DND-41 (cell line): ENCODE data around the gene POU2F3.

Experiments used
- ATAC-seq: fragments of 200-7000 bp; cut with Tn5 transposase; 3 replicates; pipeline ENCODE4 v1.9.1; 2021; ENCODE audit warnings: low read depth; ENCODE audit not compliant: insufficient read depth
- DNase-seq: peaks from one replicate; pipeline ENCODE4 v3.0.0-alpha.2; 2020
- H2AFZ ChIP-seq: 2 replicates; pipeline ENCODE4 v1.6.0; 2012; ENCODE audit warnings: low read depth, low read length
- H3K27ac ChIP-seq: 2 replicates; pipeline ENCODE4 v1.5.1; 2012; ENCODE audit warnings: low read length, inconsistent platforms
- H3K27me3 ChIP-seq: fragments of 200-600 bp; sonication (generic); 2 replicates; pipeline ENCODE4 v1.6.0; 2012; ENCODE audit warnings: low read length, mild to moderate bottlenecking, inconsistent platforms; ENCODE audit not compliant: insufficient read depth, poor library complexity
- H3K36me3 ChIP-seq: 2 replicates; pipeline ENCODE4 v1.5.1; 2012; ENCODE audit warnings: low read length, inconsistent platforms; ENCODE audit not compliant: insufficient read depth
- H3K4me1 ChIP-seq: 2 replicates; pipeline ENCODE4 v1.5.1; 2012; ENCODE audit warnings: mild to moderate bottlenecking, low read length; ENCODE audit not compliant: insufficient read depth
- H3K4me2 ChIP-seq: 2 replicates; pipeline ENCODE4 v1.6.0; 2012; ENCODE audit warnings: mild to moderate bottlenecking, moderate library complexity, low read length, inconsistent platforms; ENCODE audit not compliant: insufficient read depth
- H3K4me3 ChIP-seq, 2 experiments: fragments of 200-600 bp in 1 of 2; shearing (Covaris generic) in 1 of 2; 2 replicates each; pipeline ENCODE4 v1.5.1; 2012 to 2016; ENCODE audit warnings: inconsistent platforms in 2 of 2, low read length in 2 of 2, mild to moderate bottlenecking in 2 of 2, low read depth in 1 of 2, moderate library complexity in 1 of 2
- H3K79me2 ChIP-seq: 2 replicates; pipeline ENCODE4 v1.6.0; 2012; ENCODE audit warnings: low read length, inconsistent platforms; ENCODE audit not compliant: insufficient read depth
- H3K9ac ChIP-seq: 2 replicates; pipeline ENCODE4 v1.6.0; 2012; ENCODE audit warnings: low read depth, mild to moderate bottlenecking, inconsistent platforms, low read length, moderate library complexity
- H3K9me3 ChIP-seq: 2 replicates; pipeline ENCODE4 v1.5.1; 2012; ENCODE audit warnings: low read length, moderate library complexity, mild to moderate bottlenecking, inconsistent platforms; ENCODE audit not compliant: insufficient read depth, severe bottlenecking
- H4K20me1 ChIP-seq: 2 replicates; pipeline ENCODE4 v1.6.0; 2012; ENCODE audit warnings: low read length; ENCODE audit not compliant: insufficient read depth
- EZH2 ChIP-seq: IDR thresholded peaks from 3 replicates; pipeline ENCODE4 v1.6.1; 2012; ENCODE audit warnings: borderline replicate concordance, low read depth, mild to moderate bottlenecking, moderate library complexity, low read length, inconsistent platforms; ENCODE audit not compliant: severe bottlenecking
- TF ChIP-seq, protein P1 (sequence below): IDR thresholded peaks from 2 replicates; pipeline ENCODE4 v1.5.1; 2012; ENCODE audit warnings: borderline replicate concordance, low read length, moderate library complexity, mild to moderate bottlenecking; ENCODE audit not compliant: poor library complexity, severe bottlenecking; ENCODE audit errors: extremely low read depth

POU2F3 gene

GRCh38 chr11:120219232-120219937 lies 20.6 kb upstream of the POU2F3 start:
- no peaks in the 10 kb centered on the region for H3K27me3 ChIP-seq
- no peak overlapping the region for H3K9ac ChIP-seq
- ATAC-seq (no peak), DNase-seq (no peak)
- no peak overlapping the region for H3K27ac ChIP-seq
- H3K36me3 ChIP-seq, result no peaks in the 10 kb centered on the region
- H3K4me2 ChIP-seq, result no peak overlapping the region
- no peaks in the 10 kb centered on the region for H3K79me2 ChIP-seq
- peaks cover 20% of the 10 kb centered on the region for H4K20me1 ChIP-seq
- no peak overlapping the region for H3K4me3 ChIP-seq
- H3K9me3 ChIP-seq, result no peaks in the 10 kb centered on the region
- TF ChIP-seq EZH2, result no peak
- TF ChIP-seq, protein P1, sequence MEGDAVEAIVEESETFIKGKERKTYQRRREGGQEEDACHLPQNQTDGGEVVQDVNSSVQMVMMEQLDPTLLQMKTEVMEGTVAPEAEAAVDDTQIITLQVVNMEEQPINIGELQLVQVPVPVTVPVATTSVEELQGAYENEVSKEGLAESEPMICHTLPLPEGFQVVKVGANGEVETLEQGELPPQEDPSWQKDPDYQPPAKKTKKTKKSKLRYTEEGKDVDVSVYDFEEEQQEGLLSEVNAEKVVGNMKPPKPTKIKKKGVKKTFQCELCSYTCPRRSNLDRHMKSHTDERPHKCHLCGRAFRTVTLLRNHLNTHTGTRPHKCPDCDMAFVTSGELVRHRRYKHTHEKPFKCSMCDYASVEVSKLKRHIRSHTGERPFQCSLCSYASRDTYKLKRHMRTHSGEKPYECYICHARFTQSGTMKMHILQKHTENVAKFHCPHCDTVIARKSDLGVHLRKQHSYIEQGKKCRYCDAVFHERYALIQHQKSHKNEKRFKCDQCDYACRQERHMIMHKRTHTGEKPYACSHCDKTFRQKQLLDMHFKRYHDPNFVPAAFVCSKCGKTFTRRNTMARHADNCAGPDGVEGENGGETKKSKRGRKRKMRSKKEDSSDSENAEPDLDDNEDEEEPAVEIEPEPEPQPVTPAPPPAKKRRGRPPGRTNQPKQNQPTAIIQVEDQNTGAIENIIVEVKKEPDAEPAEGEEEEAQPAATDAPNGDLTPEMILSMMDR, result no peak
- no peaks in the 10 kb centered on the region for H3K4me1 ChIP-seq
- no peak overlapping the region for H2AFZ ChIP-seq

DNA sequence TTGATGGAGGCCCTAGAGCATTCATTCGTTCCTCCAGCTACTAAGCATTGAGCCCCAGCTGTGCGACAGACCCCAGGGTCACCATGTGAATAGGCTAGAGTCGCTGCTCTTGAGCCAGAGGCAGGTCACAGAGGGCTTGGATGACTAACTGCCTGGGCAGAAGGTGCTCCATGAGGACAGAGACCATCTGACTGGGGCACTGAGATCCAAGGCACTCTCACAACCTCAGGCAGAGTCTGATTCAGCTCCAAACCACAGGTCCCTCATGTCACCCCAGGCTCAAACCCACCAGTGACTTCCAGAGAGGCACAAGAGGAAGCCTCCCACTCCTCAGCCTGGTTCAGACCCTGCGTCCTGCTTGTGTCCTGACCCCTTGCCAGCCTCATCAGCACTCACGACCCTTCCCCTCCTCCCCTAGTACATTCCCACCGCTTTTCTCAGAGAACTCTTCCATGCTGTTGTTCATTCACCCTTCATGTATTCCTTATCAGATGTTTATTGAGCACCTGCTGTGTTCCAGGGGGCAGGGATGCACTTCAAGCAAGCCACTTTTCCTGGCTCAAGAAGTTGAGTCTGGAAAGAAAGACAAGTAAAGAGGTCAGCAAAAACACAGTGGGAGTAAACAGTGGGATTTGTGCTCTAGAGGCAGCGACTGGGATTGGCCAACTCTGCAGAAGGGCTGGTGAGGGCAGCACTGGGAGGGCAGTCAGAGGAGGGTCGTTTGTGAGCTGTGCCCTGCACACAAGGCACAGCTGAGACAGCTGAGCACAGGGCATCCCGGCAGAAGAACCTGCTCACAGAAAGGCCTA lies 19.8 kb upstream of the POU2F3 start:
- no peak overlapping the region for H3K4me2 ChIP-seq
- DNase-seq, result no peak

GRCh38 chr11:120220747-120221037 lies 19.2 kb upstream of the POU2F3 start:
- DNase-seq (no peak), ATAC-seq (no peak)
- Histone ChIP-seq H3K79me2 (no peaks in the 10 kb centered on the region), H3K4me1 (no peaks in the 10 kb centered on the region), H3K4me3 (no peak overlapping the region), H3K36me3 (no peaks in the 10 kb centered on the region), H4K20me1 (peaks cover 20% of the 10 kb centered on the region), H3K9me3 (no peaks in the 10 kb centered on the region), H3K9ac (no peak overlapping the region), H3K4me2 (no peak overlapping the region), H3K27me3 (no peaks in the 10 kb centered on the region), H3K27ac (no peak overlapping the region), H2AFZ (no peak overlapping the region)
- no peak for TF ChIP-seq EZH2
- TF ChIP-seq, protein P1, result no peak

More for the DNA sequence above, 19.8 kb upstream of the POU2F3 start:
- peaks cover 20% of the 10 kb centered on the region for H4K20me1 ChIP-seq
- TF ChIP-seq EZH2, result no peak
- TF ChIP-seq, protein P1, result no peak
- H3K27me3 ChIP-seq, result no peaks in the 10 kb centered on the region
- no peak overlapping the region for H3K27ac ChIP-seq
- no peak overlapping the region for H2AFZ ChIP-seq
- H3K9me3 ChIP-seq, result no peaks in the 10 kb centered on the region
- no peak for ATAC-seq
- H3K9ac ChIP-seq, result no peak overlapping the region
- H3K4me1 ChIP-seq, result no peaks in the 10 kb centered on the region
- H3K36me3 ChIP-seq, result no peaks in the 10 kb centered on the region
- H3K4me3 ChIP-seq, result no peak overlapping the region
- H3K79me2 ChIP-seq, result no peaks in the 10 kb centered on the region
